Mesendoderm (in vitro differentiated cells): Measurements from ENCODE around the gene UVSSA.

Source experiments
- DNase-seq: peaks from one replicate; pipeline ENCODE4 v3.0.0; 2013
- H2AK5ac ChIP-seq: 2 replicates; pipeline ENCODE4 v1.6.1; 2013; ENCODE audit warnings: low read length, inconsistent platforms
- H2BK120ac ChIP-seq: 2 replicates; pipeline ENCODE4 v1.6.1; 2013; ENCODE audit warnings: low read depth, mild to moderate bottlenecking, low read length, moderate library complexity, mixed read lengths
- H2BK15ac ChIP-seq: replicated peaks from 2 replicates; pipeline ENCODE4 v1.6.1; 2013; ENCODE audit warnings: low read depth, mild to moderate bottlenecking, moderate library complexity
- H2BK5ac ChIP-seq: 2 replicates; pipeline ENCODE4 v1.6.1; 2013; ENCODE audit warnings: low read length, inconsistent platforms
- H3K18ac ChIP-seq: 2 replicates; pipeline ENCODE4 v1.6.1; 2013; ENCODE audit warnings: mild to moderate bottlenecking, low read length, mixed read lengths
- H3K23ac ChIP-seq: one replicate; pipeline ENCODE4 v1.6.1; 2013; ENCODE audit warnings: low read length
- H3K27ac ChIP-seq: 2 replicates; pipeline ENCODE4 v1.5.1; 2013; ENCODE audit warnings: low read depth, mild to moderate bottlenecking, inconsistent platforms, low read length, moderate library complexity
- H3K27me3 ChIP-seq: 2 replicates; pipeline ENCODE4 v1.6.1; 2013; ENCODE audit warnings: low read length, control low read depth, mild to moderate bottlenecking, inconsistent platforms; ENCODE audit not compliant: insufficient read depth, poor library complexity
- H3K36me3 ChIP-seq: 2 replicates; pipeline ENCODE4 v1.6.1; 2013; ENCODE audit warnings: low read length, inconsistent platforms; ENCODE audit not compliant: control insufficient read depth, insufficient read depth
- H3K4ac ChIP-seq: one replicate; pipeline ENCODE4 v1.6.1; 2013; ENCODE audit warnings: low read depth, mild to moderate bottlenecking, low read length, moderate library complexity
- H3K4me1 ChIP-seq: 2 replicates; pipeline ENCODE4 v1.6.1; 2013; ENCODE audit warnings: low read depth, low read length, inconsistent platforms; ENCODE audit not compliant: control insufficient read depth
- H3K4me2 ChIP-seq: 2 replicates; pipeline ENCODE4 v1.6.1; 2013; ENCODE audit warnings: low read length
- H3K4me3 ChIP-seq: 2 replicates; pipeline ENCODE4 v1.5.1; 2013; ENCODE audit warnings: mild to moderate bottlenecking, low read length
- H3K56ac ChIP-seq: one replicate; pipeline ENCODE4 v1.6.1; 2013; ENCODE audit warnings: low read length
- H3K79me1 ChIP-seq: 2 replicates; pipeline ENCODE4 v1.6.1; 2013; ENCODE audit warnings: low read length, inconsistent platforms
- H3K79me2 ChIP-seq: 2 replicates; pipeline ENCODE4 v1.6.1; 2013; ENCODE audit warnings: mild to moderate bottlenecking, low read length; ENCODE audit not compliant: control insufficient read depth, insufficient read depth
- H3K9ac ChIP-seq: 2 replicates; pipeline ENCODE4 v1.6.1; 2013; ENCODE audit warnings: low read length, inconsistent platforms
- H4K5ac ChIP-seq: one replicate; pipeline ENCODE4 v1.6.1; 2013; ENCODE audit warnings: low read length
- H4K8ac ChIP-seq: one replicate; pipeline ENCODE4 v1.6.1; 2013; ENCODE audit warnings: low read depth, mild to moderate bottlenecking, control low read depth, low read length, moderate library complexity
- WGBS: extraction: QIAGEN DNeasy Blood & Tissue Kit; methylation state at CpG from one replicate; pipeline ENCODE4 v1.1.7; 2013; ENCODE audit warnings: low lambda C conversion rate, missing lambda C conversion rate; ENCODE audit not compliant: insufficient coverage; ENCODE audit errors: extremely low coverage; 5-methylcytosine and 5-hydroxymethylcytosine counted together

UVSSA gene

GRCh38 chr4:1376841-1377605, 30.0 kb downstream of the UVSSA start:
- Histone ChIP-seq H3K9ac (no peak overlapping the region), H3K23ac (no peak overlapping the region), H3K27ac (no peak overlapping the region), H3K18ac (no peak overlapping the region), H3K4me1 (no peaks in the 10 kb centered on the region), H3K4ac (no peak overlapping the region), H3K79me1 (no peaks in the 10 kb centered on the region), H3K56ac (no peak overlapping the region), H3K4me2 (no peak overlapping the region), H2BK15ac (no peak overlapping the region), H3K36me3 (no peaks in the 10 kb centered on the region), H3K79me2 (no peaks in the 10 kb centered on the region), H3K27me3 (no peaks in the 10 kb centered on the region), H2BK120ac (no peak overlapping the region), H4K8ac (no peak overlapping the region), H2BK5ac (no peak overlapping the region), H2AK5ac (no peak overlapping the region), H4K5ac (no peak overlapping the region), H3K4me3 (no peak overlapping the region)
- no CpG with 5 or more reads among the region's 32 CpGs for WGBS
- DNase-seq, result peak; percentile 27

- H2AK5ac ChIP-seq, result no peak overlapping the region
- no peak overlapping the region for H3K4ac ChIP-seq
- no peak overlapping the region for H3K4me2 ChIP-seq
- no peak overlapping the region for H3K56ac ChIP-seq
- H4K5ac ChIP-seq, result no peak overlapping the region
- WGBS, result no CpG with 5 or more reads among the region's 19 CpGs
- H2BK5ac ChIP-seq, result no peak overlapping the region
- H3K18ac ChIP-seq, result no peak overlapping the region
- H3K23ac ChIP-seq, result no peak overlapping the region
- no peak overlapping the region for H3K27ac ChIP-seq
- no peak overlapping the region for H3K9ac ChIP-seq
- DNase-seq, result no peak
- H2BK120ac ChIP-seq, result no peak overlapping the region
- H3K79me2 ChIP-seq, result no peaks in the 10 kb centered on the region
- no peaks in the 10 kb centered on the region for H3K79me1 ChIP-seq
- H3K27me3 ChIP-seq, result no peaks in the 10 kb centered on the region
- no peak overlapping the region for H4K8ac ChIP-seq
- H3K4me1 ChIP-seq, result no peaks in the 10 kb centered on the region
- H2BK15ac ChIP-seq, result no peak overlapping the region
- no peak overlapping the region for H3K4me3 ChIP-seq
- no peaks in the 10 kb centered on the region for H3K36me3 ChIP-seq
Measured at GRCh38 chr4:1377606-1378261, 30.7 kb downstream of the UVSSA start.

GRCh38 chr4:1378559-1379231, 31.7 kb downstream of the UVSSA start:
- Histone ChIP-seq H3K18ac (no peak overlapping the region), H3K36me3 (no peaks in the 10 kb centered on the region), H3K79me1 (no peaks in the 10 kb centered on the region), H2BK15ac (no peak overlapping the region), H3K4me3 (no peak overlapping the region), H2BK120ac (no peak overlapping the region), H2BK5ac (no peak overlapping the region), H3K4ac (no peak overlapping the region), H2AK5ac (no peak overlapping the region), H3K9ac (no peak overlapping the region), H3K4me1 (no peaks in the 10 kb centered on the region), H4K5ac (no peak overlapping the region), H3K27me3 (no peaks in the 10 kb centered on the region), H3K23ac (no peak overlapping the region), H3K27ac (no peak overlapping the region), H3K79me2 (no peaks in the 10 kb centered on the region), H3K56ac (no peak overlapping the region), H4K8ac (no peak overlapping the region), H3K4me2 (no peak overlapping the region)
- no peak for DNase-seq
- WGBS, result no CpG with 5 or more reads among the region's 30 CpGs

- Histone ChIP-seq H2BK120ac (no peak overlapping the region), H2AK5ac (no peak overlapping the region), H3K4me3 (no peak overlapping the region), H3K56ac (no peak overlapping the region), H3K9ac (no peak overlapping the region), H3K36me3 (no peaks in the 10 kb centered on the region), H2BK5ac (no peak overlapping the region), H3K79me2 (no peaks in the 10 kb centered on the region), H2BK15ac (no peak overlapping the region), H3K79me1 (no peaks in the 10 kb centered on the region), H4K5ac (no peak overlapping the region), H3K4me2 (no peak overlapping the region), H3K27ac (no peak overlapping the region), H3K23ac (no peak overlapping the region), H4K8ac (no peak overlapping the region), H3K4me1 (no peaks in the 10 kb centered on the region), H3K18ac (no peak overlapping the region), H3K4ac (no peak overlapping the region), H3K27me3 (no peaks in the 10 kb centered on the region)
- no peak for DNase-seq
- no CpG with 5 or more reads among the region's 27 CpGs for WGBS
Measured at GRCh38 chr4:1379351-1379781, 32.4 kb downstream of the UVSSA start.

DNA sequence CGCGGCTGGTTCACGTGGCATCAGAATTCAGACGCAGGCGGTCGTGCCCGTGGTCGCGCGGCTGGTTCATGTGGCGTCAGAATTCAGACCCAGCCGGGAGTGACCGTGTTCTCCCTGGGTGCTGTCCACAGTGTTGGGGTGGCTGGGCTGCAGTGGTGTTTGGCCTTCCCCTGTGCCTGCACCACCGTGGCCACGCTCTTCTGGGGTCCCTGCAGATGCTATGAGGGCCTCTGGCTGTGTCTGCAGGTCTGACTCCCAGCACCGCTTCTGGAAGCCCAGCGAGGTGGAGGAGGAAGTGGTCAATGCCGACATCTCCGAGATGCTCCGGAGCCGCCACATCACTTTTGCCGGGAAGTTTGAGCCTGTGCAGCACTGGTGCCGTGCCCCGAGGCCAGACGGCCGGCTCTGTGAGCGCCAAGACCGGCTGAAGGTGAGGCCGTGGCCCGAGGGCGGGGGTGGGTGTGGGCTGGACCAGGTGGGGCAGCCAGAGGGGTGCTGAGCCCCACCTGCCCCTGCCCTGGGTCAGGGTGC, 32.9 kb downstream of the UVSSA start:
- no CpG with 5 or more reads among the region's 31 CpGs for WGBS
- H3K79me2 ChIP-seq, result no peaks in the 10 kb centered on the region
- H2BK120ac ChIP-seq, result no peak overlapping the region
- H3K4ac ChIP-seq, result no peak overlapping the region
- H4K5ac ChIP-seq, result no peak overlapping the region
- no peaks in the 10 kb centered on the region for H3K27me3 ChIP-seq
- H3K36me3 ChIP-seq, result no peaks in the 10 kb centered on the region
- no peak overlapping the region for H4K8ac ChIP-seq
- no peak overlapping the region for H3K56ac ChIP-seq
- H3K18ac ChIP-seq, result no peak overlapping the region
- no peaks in the 10 kb centered on the region for H3K4me1 ChIP-seq
- H2BK5ac ChIP-seq, result no peak overlapping the region
- no peak for DNase-seq
- no peaks in the 10 kb centered on the region for H3K79me1 ChIP-seq
- H3K27ac ChIP-seq, result no peak overlapping the region
- no peak overlapping the region for H3K9ac ChIP-seq
- H3K23ac ChIP-seq, result no peak overlapping the region
- no peak overlapping the region for H2AK5ac ChIP-seq
- no peak overlapping the region for H3K4me3 ChIP-seq
- no peak overlapping the region for H3K4me2 ChIP-seq
- no peak overlapping the region for H2BK15ac ChIP-seq
